ENCODE results near the gene PKDCC. TPM values are rescaled to one million over a fixed set of nuclear protein-coding genes. Genes with fewer than 3 reads are reported as not detected.
A peak's percentile ranks its signal among the peaks of the same experiment; 100 is the strongest.

The PKDCC gene
- total and polyA plus RNA-seq, 10 of the 15 experiments (the other 5 are each of a cell fraction or from before 2014, with no cell fraction given) = 0.13 to 10.2 (median 2.3) TPM

- H3K9ac ChIP-seq (ENCODE audit: control insufficient read depth, insufficient read depth, low read length) = no peak overlapping the region
- DNase-seq (ENCODE audit: low read depth, low spot score) (no peak), ATAC-seq (no peak), FAIRE-seq (no peak)
- POLR2A ChIA-PET = no interaction called here
- in situ Hi-C loops (cut with MboI) = no loop called here
- H3K9me3 ChIP-seq (replicated peaks; ENCODE audit: control insufficient read depth, insufficient read depth, low read length) = no peaks in the 10 kb centered on the region
- no peaks in the 10 kb centered on the region for H3K4me1 ChIP-seq (ENCODE audit: control insufficient read depth, insufficient read depth, low read length)
- H3K4me2 ChIP-seq (ENCODE audit: control insufficient read depth, insufficient read depth) = no peak overlapping the region
- SMC1A ChIA-PET (ENCODE audit: uncharacterized antibody, unreplicated experiment) = interaction anchor here (1.2 kb wide), 1 partner anchor 209 kb away, joined by 4 read pairs; no protein-coding TSS in a partner anchor
- H3K27ac ChIP-seq (ENCODE audit: control insufficient read depth, insufficient read depth) = no peak overlapping the region
- 0% methylated on average over 2 of the region's 2 CpGs for WGBS (ENCODE audit: insufficient coverage, insufficient replicate concordance, low lambda C conversion rate, missing lambda C conversion rate)
- TF ChIP-seq CTCF (IDR thresholded peaks at IDR 0.05 in 2 of 3, conservative IDR thresholded peaks at IDR 0.05 in 1 of 3; ENCODE audit: control insufficient read depth in 2 of 3, extremely low read depth in 1 of 3, insufficient read depth in 1 of 3, low read depth in 3 of 3, low read length in 3 of 3) (peak in 2 of 3 experiments; percentile 13; a peak in 1 of 6 replicates), NR2C1 (IDR thresholded peaks at IDR 0.05) (no peak), RAD21 (IDR thresholded peaks at IDR 0.05; ENCODE audit: insufficient read depth, low read depth, low read length) (peak; percentile 67), CEBPZ (IDR thresholded peaks at IDR 0.05; ENCODE audit: low read depth, low read length) (no peak)
- no peaks in the 10 kb centered on the region for H3K79me2 ChIP-seq (ENCODE audit: control insufficient read depth, insufficient read depth, low read length)
- H4K20me1 ChIP-seq (ENCODE audit: control insufficient read depth, insufficient read depth) = no peaks in the 10 kb centered on the region
- no peak overlapping the region for H3K4me3 ChIP-seq
- RAD21 ChIA-PET (ENCODE audit: unreplicated experiment) = interaction anchor here (1.1 kb wide), 1 partner anchor 11 kb away, joined by 3 read pairs; no protein-coding TSS in a partner anchor
- no TSS peak for BruUV-seq (replicated peaks)
- no peaks in the 10 kb centered on the region; a peak in 1 of 4 replicates for H3K36me3 ChIP-seq (ENCODE audit: control insufficient read depth in 2 of 2, insufficient read depth in 2 of 2, low read length in 1 of 2)
- H2AFZ ChIP-seq (ENCODE audit: control insufficient read depth, low read depth, low read length) = no peak overlapping the region
- intact Hi-C loops (cut with micrococcal nuclease; ENCODE audit: unreplicated experiment) = no loop called here
- CTCF ChIA-PET = interaction anchor here (1.5 to 2.6 kb wide), 2 partner anchors 9 to 209 kb away, joined by 7 to 13 read pairs; no protein-coding TSS in a partner anchor
- peaks cover 0 to 2% of the 10 kb centered on the region in 2 experiments; a peak in 2 of 4 replicates for H3K27me3 ChIP-seq (replicated peaks in 1 of 2; ENCODE audit: control insufficient read depth in 2 of 2, insufficient read depth in 2 of 2, low read length in 1 of 2)
Observed at GRCh38 chr2:42077343-42077742, 29.5 kb downstream of the PKDCC start.
